HG03135 (cell line): ENCODE measurements around the gene TCP11L2.

Experiments
- ATAC-seq: cut with Tn5 transposase; IDR thresholded peaks from one replicate; pipeline ENCODE4 v1.9.1; 2021; ENCODE audit warnings: mild to moderate bottlenecking, moderate library complexity; ENCODE audit not compliant: unreplicated experiment

TCP11L2 gene

DNA sequence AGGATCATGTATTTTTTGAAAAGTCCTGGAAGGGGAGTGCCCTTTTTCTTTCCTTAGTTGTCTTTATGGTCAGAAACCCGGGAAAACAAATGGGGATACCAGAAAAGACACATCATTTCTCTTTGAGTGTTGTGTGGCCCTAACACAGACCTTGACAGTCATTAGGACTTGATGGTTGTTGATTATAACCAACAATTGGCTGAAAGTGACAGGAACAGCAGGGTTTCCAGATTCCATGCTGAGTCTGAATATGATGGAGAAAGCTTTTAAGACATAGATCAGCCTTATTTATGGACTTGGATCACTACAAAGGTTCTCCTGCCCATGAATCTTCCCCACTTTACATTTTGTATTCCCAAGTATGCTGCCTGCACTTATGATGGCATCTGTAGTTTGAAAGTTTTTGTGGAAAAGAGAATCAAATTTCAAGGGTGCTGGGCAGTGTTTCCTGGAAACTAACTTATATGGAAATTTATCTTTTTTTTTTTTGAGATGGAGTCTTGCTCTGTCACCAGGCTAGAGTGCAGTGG is 85.4 kb downstream of the TCP11L2 start:
- ATAC-seq: no peak

DNA sequence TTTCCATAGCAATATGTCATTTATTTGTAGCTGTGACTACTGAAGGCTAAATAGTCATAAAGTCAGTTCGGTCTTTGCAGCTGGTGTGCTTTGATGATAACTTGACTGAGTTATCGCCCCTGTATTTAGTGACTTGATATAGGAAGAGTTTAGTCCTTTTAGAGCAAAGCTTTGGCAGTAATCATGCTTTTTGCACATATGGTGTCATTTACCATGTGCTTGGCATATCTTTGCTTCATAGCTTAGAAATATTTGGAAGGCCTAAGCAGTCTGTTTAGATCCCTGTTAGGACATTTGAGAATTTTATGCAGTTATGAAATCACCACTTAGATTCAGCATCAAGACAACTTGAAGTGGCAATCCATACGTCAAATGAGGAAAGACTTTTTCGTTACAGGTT is 86.6 kb downstream of the TCP11L2 start:
- ATAC-seq: no peak

DNA sequence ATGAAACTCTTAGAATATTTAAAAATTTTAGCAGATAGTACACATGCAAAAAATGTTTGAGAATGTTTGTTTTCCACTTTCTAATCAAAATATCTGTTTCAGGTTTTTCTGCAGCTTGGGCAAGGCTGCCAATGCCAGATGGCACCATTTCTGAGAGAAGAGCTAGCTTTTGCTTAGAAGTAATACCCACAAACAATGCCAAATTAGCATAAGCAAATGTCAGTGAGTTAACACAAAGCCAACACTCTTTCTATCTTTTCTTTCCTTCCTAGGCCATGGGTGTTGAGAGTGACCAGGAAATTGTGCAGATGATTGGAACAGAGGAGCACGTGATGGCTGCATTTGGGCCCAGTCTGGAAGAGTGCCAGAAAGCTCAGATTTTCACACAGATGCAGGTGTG is 90.2 kb downstream of the TCP11L2 start:
- ATAC-seq: no peak
